Measurements from ENCODE around the gene CALN1.

DNA sequence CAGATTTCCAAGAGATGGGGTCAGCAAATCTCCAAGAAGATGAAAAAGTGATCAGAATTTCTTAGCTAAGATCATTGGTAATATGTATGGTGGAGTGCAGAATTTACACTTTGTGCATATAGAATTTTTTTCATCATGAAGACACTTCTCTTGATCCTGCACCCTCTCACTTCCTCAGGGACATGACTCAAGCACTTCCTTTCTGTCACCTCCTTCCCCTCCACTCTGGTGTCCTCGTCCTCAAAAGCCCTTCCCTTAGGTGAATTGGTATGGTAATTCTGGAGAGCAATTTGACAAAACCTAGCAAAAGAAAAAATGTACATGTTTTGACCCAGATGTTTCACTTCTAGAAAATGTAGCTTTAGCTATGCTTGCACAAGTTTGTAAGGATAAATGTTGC is 18.1 kb downstream of the CALN1 start:
- no peak for TF ChIP-seq GATA3 (IDR thresholded peaks at IDR 0.05; ENCODE audit: low read depth, low read length)
- TF ChIP-seq GATA2 (IDR thresholded peaks at IDR 0.05; ENCODE audit: low read depth, low read length): no peak

All from SH-SY5Y (cell line).